HG02938 (cell line): ENCODE results near the gene CCDC192.
A peak's percentile ranks its signal among the peaks of the same experiment; 100 is the strongest.

Experiments used
- ATAC-seq: cut with Tn5 transposase; IDR thresholded peaks from one replicate; pipeline ENCODE4 v1.9.1; 2021; ENCODE audit warnings: mild to moderate bottlenecking, moderate library complexity; ENCODE audit not compliant: unreplicated experiment

CCDC192 gene

GRCh38 chr5:127942246-127943060 lies 239.3 kb downstream of the CCDC192 start:
- ATAC-seq, result no peak

- peak; percentile 84 for ATAC-seq
Measured at GRCh38 chr5:127943061-127943371, 239.8 kb downstream of the CCDC192 start.

GRCh38 chr5:127944125-127944524 lies 240.9 kb downstream of the CCDC192 start:
- no peak for ATAC-seq

GRCh38 chr5:127947941-127948340 lies 244.8 kb downstream of the CCDC192 start:
- ATAC-seq, result no peak

GRCh38 chr5:127950707-127951391 lies 247.7 kb downstream of the CCDC192 start:
- no peak for ATAC-seq

GRCh38 chr5:127951791-127952190 lies 248.6 kb downstream of the CCDC192 start:
- ATAC-seq, result no peak

GRCh38 chr5:127957183-127957582 lies 254.0 kb downstream of the CCDC192 start:
- ATAC-seq, result no peak

- no peak for ATAC-seq
Measured at GRCh38 chr5:127957701-127958239, 254.6 kb downstream of the CCDC192 start.

GRCh38 chr5:127958421-127959011 lies 255.3 kb downstream of the CCDC192 start:
- ATAC-seq, result no peak

GRCh38 chr5:127959152-127959764 lies 256.1 kb downstream of the CCDC192 start:
- ATAC-seq, result no peak

- no peak for ATAC-seq
Measured at GRCh38 chr5:127960270-127960691, 257.1 kb downstream of the CCDC192 start.

GRCh38 chr5:127961006-127961762 lies 258.0 kb downstream of the CCDC192 start:
- no peak for ATAC-seq

GRCh38 chr5:127961763-127962145 lies 258.6 kb downstream of the CCDC192 start:
- ATAC-seq, result no peak

- ATAC-seq, result no peak
Measured at GRCh38 chr5:127962491-127962890, 259.3 kb downstream of the CCDC192 start.

GRCh38 chr5:127963233-127963632 lies 260.0 kb downstream of the CCDC192 start:
- ATAC-seq, result no peak

- no peak for ATAC-seq
Measured at GRCh38 chr5:127963931-127964330, 260.7 kb downstream of the CCDC192 start.

- ATAC-seq, result no peak
Measured at GRCh38 chr5:127967323-127967982, 264.3 kb downstream of the CCDC192 start.

GRCh38 chr5:127967983-127968592 lies 264.9 kb downstream of the CCDC192 start:
- ATAC-seq, result no peak

- no peak for ATAC-seq
Measured at GRCh38 chr5:127969002-127969401, 265.8 kb downstream of the CCDC192 start.

GRCh38 chr5:127969651-127970050 lies 266.5 kb downstream of the CCDC192 start:
- no peak for ATAC-seq
